NB4 (cell line): ENCODE data around the gene ITIH1.

ENCODE experiments used
- POLR2A ChIP-seq: IDR thresholded peaks from 2 replicates; pipeline ENCODE4 v1.6.1; 2011; ENCODE audit warnings: mild to moderate bottlenecking; ENCODE audit not compliant: insufficient read length; ENCODE audit errors: extremely low read depth
- TF ChIP-seq, protein P1 (sequence below): IDR thresholded peaks from one replicate; pipeline ENCODE4 v1.5.1; 2012; ENCODE audit warnings: low read depth, low read length
- TF ChIP-seq, protein P2 (sequence below): IDR thresholded peaks from 2 replicates; pipeline ENCODE4 v1.6.1; 2011; ENCODE audit warnings: low read depth, low read length

DNA sequence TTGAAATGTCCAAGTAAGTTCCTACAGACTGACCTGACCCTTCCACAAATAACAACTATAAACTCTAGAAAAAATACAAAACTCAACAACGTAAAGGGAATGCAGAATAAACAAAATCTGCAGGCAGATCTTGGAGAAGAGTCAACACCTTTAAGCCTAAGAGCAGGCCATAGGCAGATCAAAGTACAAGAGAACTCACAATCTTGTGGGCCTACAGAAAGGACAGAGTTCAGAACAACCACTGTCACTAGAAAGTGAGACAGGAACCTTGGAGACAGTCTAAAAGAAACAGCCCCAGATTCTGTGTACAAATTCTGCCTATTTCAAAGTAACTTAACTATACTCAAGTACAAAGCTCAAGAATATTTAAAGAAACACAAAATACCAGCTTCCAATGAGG is 37.7 kb upstream of the ITIH1 start:
- TF ChIP-seq, protein P1, sequence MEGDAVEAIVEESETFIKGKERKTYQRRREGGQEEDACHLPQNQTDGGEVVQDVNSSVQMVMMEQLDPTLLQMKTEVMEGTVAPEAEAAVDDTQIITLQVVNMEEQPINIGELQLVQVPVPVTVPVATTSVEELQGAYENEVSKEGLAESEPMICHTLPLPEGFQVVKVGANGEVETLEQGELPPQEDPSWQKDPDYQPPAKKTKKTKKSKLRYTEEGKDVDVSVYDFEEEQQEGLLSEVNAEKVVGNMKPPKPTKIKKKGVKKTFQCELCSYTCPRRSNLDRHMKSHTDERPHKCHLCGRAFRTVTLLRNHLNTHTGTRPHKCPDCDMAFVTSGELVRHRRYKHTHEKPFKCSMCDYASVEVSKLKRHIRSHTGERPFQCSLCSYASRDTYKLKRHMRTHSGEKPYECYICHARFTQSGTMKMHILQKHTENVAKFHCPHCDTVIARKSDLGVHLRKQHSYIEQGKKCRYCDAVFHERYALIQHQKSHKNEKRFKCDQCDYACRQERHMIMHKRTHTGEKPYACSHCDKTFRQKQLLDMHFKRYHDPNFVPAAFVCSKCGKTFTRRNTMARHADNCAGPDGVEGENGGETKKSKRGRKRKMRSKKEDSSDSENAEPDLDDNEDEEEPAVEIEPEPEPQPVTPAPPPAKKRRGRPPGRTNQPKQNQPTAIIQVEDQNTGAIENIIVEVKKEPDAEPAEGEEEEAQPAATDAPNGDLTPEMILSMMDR, result no peak
- TF ChIP-seq, protein P2, sequence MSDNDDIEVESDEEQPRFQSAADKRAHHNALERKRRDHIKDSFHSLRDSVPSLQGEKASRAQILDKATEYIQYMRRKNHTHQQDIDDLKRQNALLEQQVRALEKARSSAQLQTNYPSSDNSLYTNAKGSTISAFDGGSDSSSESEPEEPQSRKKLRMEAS, result no peak
- no peak for TF ChIP-seq POLR2A
